Liver (tissue), 9 donors: ENCODE data around the gene LRRC36. TPM values are rescaled to one million over a fixed set of nuclear protein-coding genes. Genes with fewer than 3 reads are reported as not detected.

ENCODE experiments used
- DNase-seq: peaks from one replicate; pipeline ENCODE4 v3.0.0-alpha.2; 2017; ENCODE audit warnings: low spot score
- H3K27ac ChIP-seq, 2 donors: one replicate each; pipeline ENCODE4 v1.7.0; 2013; ENCODE audit warnings: inconsistent platforms in 2 of 2, low read length in 2 of 2, control low read depth in 1 of 2, low read depth in 1 of 2, mild to moderate bottlenecking in 1 of 2
- H3K27me3 ChIP-seq, 4 donors: one replicate each; pipeline versions ENCODE4 v1.6.1 to v1.7.0; 2013; ENCODE audit warnings: low read length in 3 of 4, inconsistent platforms in 1 of 4, mild to moderate bottlenecking in 1 of 4, moderate library complexity in 1 of 4; ENCODE audit not compliant: control insufficient read depth in 4 of 4, insufficient read depth in 4 of 4
- H3K36me3 ChIP-seq, 4 donors: one replicate each; pipeline versions ENCODE4 v1.6.1 to v1.7.0; 2013; ENCODE audit warnings: low read length in 3 of 4, mild to moderate bottlenecking in 3 of 4, low read depth in 1 of 4, moderate library complexity in 1 of 4; ENCODE audit not compliant: control insufficient read depth in 4 of 4, insufficient read depth in 3 of 4
- H3K4me1 ChIP-seq, 4 donors: one replicate each; pipeline versions ENCODE4 v1.6.1 to v1.7.0; 2013; ENCODE audit warnings: low read length in 3 of 4, mild to moderate bottlenecking in 3 of 4, moderate library complexity in 1 of 4; ENCODE audit not compliant: control insufficient read depth in 4 of 4, insufficient read depth in 4 of 4
- H3K4me3 ChIP-seq, 3 donors: one replicate each; pipeline versions ENCODE4 v1.6.1 to v1.7.0; 2013; ENCODE audit warnings: low read length in 3 of 3, control low read depth in 1 of 3, low read depth in 1 of 3, mild to moderate bottlenecking in 1 of 3
- H3K9ac ChIP-seq, 2 donors: one replicate each; pipeline ENCODE4 v1.7.0; 2013; ENCODE audit warnings: low read length in 2 of 2, mild to moderate bottlenecking in 2 of 2, moderate library complexity in 2 of 2, control low read depth in 1 of 2, low read depth in 1 of 2
- H3K9me3 ChIP-seq, 4 donors: one replicate each; pipeline versions ENCODE4 v1.6.1 to v1.7.0; 2013; ENCODE audit warnings: low read length in 3 of 4; ENCODE audit not compliant: control insufficient read depth in 4 of 4
- ATF3 ChIP-seq: IDR thresholded peaks from 2 replicates; pipeline ENCODE4 v1.6.1; 2016; ENCODE audit warnings: antibody characterized with exemption
- CTCF ChIP-seq: fragments of 150-350 bp; IDR thresholded peaks from 2 replicates; pipeline ENCODE4 v1.5.1; 2017; ENCODE audit warnings: improper control_type of control experiment, low read depth, low read length; ENCODE audit not compliant: missing input control
- FOXA1 ChIP-seq: IDR thresholded peaks from 2 replicates; pipeline ENCODE4 v1.6.1; 2016; ENCODE audit warnings: antibody characterized with exemption
- FOXA2 ChIP-seq: IDR thresholded peaks from 2 replicates; pipeline ENCODE4 v1.6.1; 2016; ENCODE audit warnings: antibody characterized with exemption
- GABPA ChIP-seq, 2 donors: IDR thresholded peaks in 1 of 2; conservative IDR thresholded peaks in 1 of 2; 2 replicates each; pipeline ENCODE4 v1.6.1; 2016; ENCODE audit warnings: antibody characterized with exemption in 2 of 2, mild to moderate bottlenecking in 1 of 2, moderate library complexity in 1 of 2
- HNF4A ChIP-seq, 2 donors: conservative IDR thresholded peaks; 2 replicates each; pipeline ENCODE4 v1.6.1; 2016; ENCODE audit warnings: antibody characterized with exemption in 2 of 2, mild to moderate bottlenecking in 2 of 2
- HNF4G ChIP-seq: IDR thresholded peaks from 2 replicates; pipeline ENCODE4 v1.6.1; 2016; ENCODE audit warnings: antibody characterized with exemption
- JUND ChIP-seq, 2 donors: IDR thresholded peaks; 2 replicates each; pipeline ENCODE4 v1.6.1; 2016; ENCODE audit warnings: antibody characterized with exemption in 2 of 2
- MAX ChIP-seq: IDR thresholded peaks from 2 replicates; pipeline ENCODE4 v1.6.1; 2016; ENCODE audit warnings: antibody characterized with exemption
- RAD21 ChIP-seq, 2 donors: IDR thresholded peaks; 2 replicates each; pipeline ENCODE4 v1.6.1; 2016; ENCODE audit warnings: antibody characterized with exemption in 2 of 2, mild to moderate bottlenecking in 2 of 2
- RXRA ChIP-seq, 2 donors: IDR thresholded peaks; 2 replicates each; pipeline ENCODE4 v1.6.1; 2017 to 2018; ENCODE audit warnings: antibody characterized with exemption in 2 of 2, mild to moderate bottlenecking in 1 of 2
- SP1 ChIP-seq: IDR thresholded peaks from 2 replicates; pipeline ENCODE4 v1.6.1; 2018; ENCODE audit warnings: antibody characterized with exemption, mild to moderate bottlenecking
- TAF1 ChIP-seq: conservative IDR thresholded peaks from 2 replicates; pipeline ENCODE4 v1.6.1; 2016; ENCODE audit warnings: antibody characterized with exemption, mild to moderate bottlenecking
- YY1 ChIP-seq: IDR thresholded peaks from 2 replicates; pipeline ENCODE4 v1.6.1; 2016; ENCODE audit warnings: antibody characterized with exemption, mild to moderate bottlenecking
- WGBS: extraction: QIAGEN DNeasy Blood & Tissue Kit; methylation state at CpG from one replicate; pipeline ENCODE4 v1.1.7; 2013; 5-methylcytosine and 5-hydroxymethylcytosine counted together
- polyA plus RNA-seq, 2 donors: library from polyadenylated mRNA; stranded (reverse) in 1 of 2; unstranded in 1 of 2; fragments of 200-250 nt in 1 of 2; fragments of >200 nt in 1 of 2; fragmentation: Nextera tagmentation in 1 of 2; extraction: Ambion mirVana in 1 of 2; gene quantifications; one replicate each; pipeline versions ENCODE4 v1.2.1 to v1.2.3, GENCODE V29; 2013 to 2015
- total RNA-seq, 2 donors: library from RNA; depleted of rRNA; stranded (reverse); fragments of >200 nt; gene quantifications; one replicate each; pipeline ENCODE4 v1.2.3, GENCODE V29; 2014
- TF ChIP-seq, protein P1 (sequence below): IDR thresholded peaks from 2 replicates; pipeline ENCODE4 v1.6.1; 2016; ENCODE audit warnings: antibody characterized with exemption, mild to moderate bottlenecking
- TF ChIP-seq, protein P2 (sequence below): IDR thresholded peaks from 2 replicates; pipeline ENCODE4 v1.6.1; 2016; ENCODE audit warnings: antibody characterized with exemption
- donor health status: healthy.
- donor health status: healthy.
- donor health status: healthy.
- donor health status: healthy.
- donor health status: healthy.

The LRRC36 gene
- total and polyA plus RNA-seq, 4 donors, result 0.08 TPM; not detected in 3

- H3K27ac ChIP-seq, result no peak overlapping the region
- TF ChIP-seq JUND (IDR thresholded peaks at IDR 0.05) (no peak), RXRA (IDR thresholded peaks at IDR 0.05) (no peak), GABPA (IDR thresholded peaks at IDR 0.05 in 1 of 2, conservative IDR thresholded peaks at IDR 0.05 in 1 of 2) (no peak), ATF3 (no peak), HNF4G (no peak), FOXA1 (no peak), SP1 (no peak), HNF4A (conservative IDR thresholded peaks at IDR 0.05) (no peak), FOXA2 (no peak), CTCF (no peak), MAX (no peak), TAF1 (no peak), YY1 (no peak), RAD21 (IDR thresholded peaks at IDR 0.05) (no peak)
- TF ChIP-seq, protein P1, sequence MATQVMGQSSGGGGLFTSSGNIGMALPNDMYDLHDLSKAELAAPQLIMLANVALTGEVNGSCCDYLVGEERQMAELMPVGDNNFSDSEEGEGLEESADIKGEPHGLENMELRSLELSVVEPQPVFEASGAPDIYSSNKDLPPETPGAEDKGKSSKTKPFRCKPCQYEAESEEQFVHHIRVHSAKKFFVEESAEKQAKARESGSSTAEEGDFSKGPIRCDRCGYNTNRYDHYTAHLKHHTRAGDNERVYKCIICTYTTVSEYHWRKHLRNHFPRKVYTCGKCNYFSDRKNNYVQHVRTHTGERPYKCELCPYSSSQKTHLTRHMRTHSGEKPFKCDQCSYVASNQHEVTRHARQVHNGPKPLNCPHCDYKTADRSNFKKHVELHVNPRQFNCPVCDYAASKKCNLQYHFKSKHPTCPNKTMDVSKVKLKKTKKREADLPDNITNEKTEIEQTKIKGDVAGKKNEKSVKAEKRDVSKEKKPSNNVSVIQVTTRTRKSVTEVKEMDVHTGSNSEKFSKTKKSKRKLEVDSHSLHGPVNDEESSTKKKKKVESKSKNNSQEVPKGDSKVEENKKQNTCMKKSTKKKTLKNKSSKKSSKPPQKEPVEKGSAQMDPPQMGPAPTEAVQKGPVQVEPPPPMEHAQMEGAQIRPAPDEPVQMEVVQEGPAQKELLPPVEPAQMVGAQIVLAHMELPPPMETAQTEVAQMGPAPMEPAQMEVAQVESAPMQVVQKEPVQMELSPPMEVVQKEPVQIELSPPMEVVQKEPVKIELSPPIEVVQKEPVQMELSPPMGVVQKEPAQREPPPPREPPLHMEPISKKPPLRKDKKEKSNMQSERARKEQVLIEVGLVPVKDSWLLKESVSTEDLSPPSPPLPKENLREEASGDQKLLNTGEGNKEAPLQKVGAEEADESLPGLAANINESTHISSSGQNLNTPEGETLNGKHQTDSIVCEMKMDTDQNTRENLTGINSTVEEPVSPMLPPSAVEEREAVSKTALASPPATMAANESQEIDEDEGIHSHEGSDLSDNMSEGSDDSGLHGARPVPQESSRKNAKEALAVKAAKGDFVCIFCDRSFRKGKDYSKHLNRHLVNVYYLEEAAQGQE, result no peak
- TF ChIP-seq, protein P2, sequence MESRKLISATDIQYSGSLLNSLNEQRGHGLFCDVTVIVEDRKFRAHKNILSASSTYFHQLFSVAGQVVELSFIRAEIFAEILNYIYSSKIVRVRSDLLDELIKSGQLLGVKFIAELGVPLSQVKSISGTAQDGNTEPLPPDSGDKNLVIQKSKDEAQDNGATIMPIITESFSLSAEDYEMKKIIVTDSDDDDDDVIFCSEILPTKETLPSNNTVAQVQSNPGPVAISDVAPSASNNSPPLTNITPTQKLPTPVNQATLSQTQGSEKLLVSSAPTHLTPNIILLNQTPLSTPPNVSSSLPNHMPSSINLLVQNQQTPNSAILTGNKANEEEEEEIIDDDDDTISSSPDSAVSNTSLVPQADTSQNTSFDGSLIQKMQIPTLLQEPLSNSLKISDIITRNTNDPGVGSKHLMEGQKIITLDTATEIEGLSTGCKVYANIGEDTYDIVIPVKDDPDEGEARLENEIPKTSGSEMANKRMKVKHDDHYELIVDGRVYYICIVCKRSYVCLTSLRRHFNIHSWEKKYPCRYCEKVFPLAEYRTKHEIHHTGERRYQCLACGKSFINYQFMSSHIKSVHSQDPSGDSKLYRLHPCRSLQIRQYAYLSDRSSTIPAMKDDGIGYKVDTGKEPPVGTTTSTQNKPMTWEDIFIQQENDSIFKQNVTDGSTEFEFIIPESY, result no peak
- no peak for DNase-seq
These were observed 80.7 kb downstream of the LRRC36 start for GRCh38 chr16:67407176-67407787.

More at GRCh38 chr16:67407176-67407787, 80.7 kb downstream of the LRRC36 start:
- WGBS, result 92% methylated on average over 7 of the region's 7 CpGs
- Histone ChIP-seq H3K9me3 (no peaks in the 10 kb centered on the region), H3K4me3 (no peak overlapping the region), H3K9ac (no peak overlapping the region), H3K36me3 (no peaks in the 10 kb centered on the region), H3K27me3 (no peaks in the 10 kb centered on the region), H3K4me1 (no peaks in the 10 kb centered on the region)
